Measurements from ENCODE around the gene MTX1.
"Not testable (repeated sequence)": the region's sequence is repeated elsewhere in the genome, so short reads cannot be mapped to it uniquely, and the experiment has no call there.

MTX1 gene

GRCh38 chr1:155208541-155209311 is at the start of gene MTX1:
Gene MTX1 (plus strand): TSS chr1:155208695. CDS start chr1:155208805, 110 bp downstream.
- DNase-seq = peak; percentile 88

GRCh38 chr1:155158991-155159390 is 49.5 kb upstream of the MTX1 start:
- no peak for DNase-seq

GRCh38 chr1:155160128-155160527 is 48.4 kb upstream of the MTX1 start:
- no peak for DNase-seq

GRCh38 chr1:155162631-155163030 is 45.9 kb upstream of the MTX1 start:
- DNase-seq = not testable (repeated sequence)

GRCh38 chr1:155163785-155164184 is 44.7 kb upstream of the MTX1 start:
- DNase-seq = not testable (repeated sequence)

GRCh38 chr1:155164625-155165024 is 43.9 kb upstream of the MTX1 start:
- not testable (repeated sequence) for DNase-seq

GRCh38 chr1:155166051-155166470 is 42.4 kb upstream of the MTX1 start:
- DNase-seq = no peak

- no peak for DNase-seq
Observed at GRCh38 chr1:155166471-155167165, 41.9 kb upstream of the MTX1 start.

- DNase-seq = peak; percentile 92
Observed at GRCh38 chr1:155167166-155168104, 41.1 kb upstream of the MTX1 start.

- DNase-seq = not testable (repeated sequence)
Observed at GRCh38 chr1:155168105-155168445, 40.4 kb upstream of the MTX1 start.

- DNase-seq = no peak
Observed at GRCh38 chr1:155168456-155169210, 39.9 kb upstream of the MTX1 start.

GRCh38 chr1:155169541-155169940 is 39.0 kb upstream of the MTX1 start:
- no peak for DNase-seq

- DNase-seq = no peak
Observed at GRCh38 chr1:155170101-155170785, 38.3 kb upstream of the MTX1 start.

- DNase-seq = no peak
Observed at GRCh38 chr1:155170806-155171205, 37.7 kb upstream of the MTX1 start.

- DNase-seq = no peak
Observed at GRCh38 chr1:155171836-155172731, 36.4 kb upstream of the MTX1 start.

GRCh38 chr1:155172732-155173477 is 35.6 kb upstream of the MTX1 start, which contains the start of gene KRTCAP2:
Gene KRTCAP2 (minus strand): TSS chr1:155173304. CDS start chr1:155173224, 80 bp downstream.
- peak; percentile 95 for DNase-seq

- peak; percentile 82 for DNase-seq
Observed at GRCh38 chr1:155173478-155174323, 34.8 kb upstream of the MTX1 start, which contains the start of gene TRIM46. Gene TRIM46 (plus strand): TSS chr1:155173849. CDS start chr1:155173967, 118 bp downstream.

Measured in CD4-positive, alpha-beta T cell treated with Interleukin-6 for 4 hours (primary cell).